HepG2 (cell line): ENCODE results near the gene THBS1.

ENCODE experiments used
- GTF2F1 ChIP-seq: fragments of 150-350 bp; IDR thresholded peaks from 2 replicates; pipeline ENCODE4 v1.6.1; 2014; ENCODE audit warnings: low read length
- TGIF2 ChIP-seq: IDR thresholded peaks from 2 replicates; pipeline ENCODE4 v1.6.1; 2016; ENCODE audit warnings: control low read depth, missing compliant biosample characterization
- TF ChIP-seq, protein P1 (sequence below): sonication (generic); formaldehyde crosslinking; IDR thresholded peaks from 2 replicates; pipeline ENCODE4 v1.4.0; 2020; ENCODE audit warnings: missing genetic modification reagents

DNA sequence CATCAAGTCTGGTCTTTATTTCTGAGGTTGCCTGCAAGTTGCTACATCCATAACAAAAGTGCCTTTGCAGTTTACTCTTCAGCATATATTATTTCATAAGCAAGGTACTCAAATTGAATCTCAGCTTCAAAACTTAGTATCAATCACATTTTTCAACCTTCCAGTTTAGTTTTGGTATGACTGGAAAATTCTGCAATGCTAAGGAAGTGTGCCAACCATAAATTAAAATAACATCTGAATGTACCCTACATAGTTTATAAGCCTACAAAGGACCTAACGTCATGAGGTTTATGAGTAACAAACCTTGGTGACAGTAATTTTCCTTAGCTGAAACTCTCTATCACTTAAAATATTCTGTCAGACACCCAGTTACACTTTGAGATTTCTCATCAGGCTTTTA, 62.8 kb downstream of the THBS1 start:
- TF ChIP-seq GTF2F1 (no peak), TGIF2 (no peak)
- TF ChIP-seq, protein P1, sequence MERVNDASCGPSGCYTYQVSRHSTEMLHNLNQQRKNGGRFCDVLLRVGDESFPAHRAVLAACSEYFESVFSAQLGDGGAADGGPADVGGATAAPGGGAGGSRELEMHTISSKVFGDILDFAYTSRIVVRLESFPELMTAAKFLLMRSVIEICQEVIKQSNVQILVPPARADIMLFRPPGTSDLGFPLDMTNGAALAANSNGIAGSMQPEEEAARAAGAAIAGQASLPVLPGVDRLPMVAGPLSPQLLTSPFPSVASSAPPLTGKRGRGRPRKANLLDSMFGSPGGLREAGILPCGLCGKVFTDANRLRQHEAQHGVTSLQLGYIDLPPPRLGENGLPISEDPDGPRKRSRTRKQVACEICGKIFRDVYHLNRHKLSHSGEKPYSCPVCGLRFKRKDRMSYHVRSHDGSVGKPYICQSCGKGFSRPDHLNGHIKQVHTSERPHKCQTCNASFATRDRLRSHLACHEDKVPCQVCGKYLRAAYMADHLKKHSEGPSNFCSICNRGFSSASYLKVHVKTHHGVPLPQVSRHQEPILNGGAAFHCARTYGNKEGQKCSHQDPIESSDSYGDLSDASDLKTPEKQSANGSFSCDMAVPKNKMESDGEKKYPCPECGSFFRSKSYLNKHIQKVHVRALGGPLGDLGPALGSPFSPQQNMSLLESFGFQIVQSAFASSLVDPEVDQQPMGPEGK = no peak
